ENCODE data around the gene DUSP3. TPM values are rescaled to one million over a fixed set of nuclear protein-coding genes. Genes with fewer than 3 reads are reported as not detected.
"Not testable (repeated sequence)": the region's sequence is repeated elsewhere in the genome, so short reads cannot be mapped to it uniquely, and the experiment has no call there.

DUSP3 gene
- polyA plus RNA-seq, 1 experiment = 27.9 TPM

GRCh38 chr17:43805117-43805516 is 26.3 kb upstream of the DUSP3 start:
- CTCF ChIA-PET = no interaction called here

GRCh38 chr17:43803758-43804157 is 25.0 kb upstream of the DUSP3 start:
- peaks cover 3% of the 10 kb centered on the region; the same call in 1 of the 2 replicates for H3K36me3 ChIP-seq (ENCODE audit: control insufficient read depth, insufficient read depth, low read length)
- no peak for DNase-seq (ENCODE audit: low read depth)
- H3K27me3 ChIP-seq (ENCODE audit: control insufficient read depth, insufficient read depth, low read length) = no peaks in the 10 kb centered on the region
- CTCF ChIA-PET = interaction anchor here (0.8 kb wide), 1 partner anchor 76 kb away, joined by 3 read pairs; no protein-coding TSS in a partner anchor
- TF ChIP-seq, protein P1, sequence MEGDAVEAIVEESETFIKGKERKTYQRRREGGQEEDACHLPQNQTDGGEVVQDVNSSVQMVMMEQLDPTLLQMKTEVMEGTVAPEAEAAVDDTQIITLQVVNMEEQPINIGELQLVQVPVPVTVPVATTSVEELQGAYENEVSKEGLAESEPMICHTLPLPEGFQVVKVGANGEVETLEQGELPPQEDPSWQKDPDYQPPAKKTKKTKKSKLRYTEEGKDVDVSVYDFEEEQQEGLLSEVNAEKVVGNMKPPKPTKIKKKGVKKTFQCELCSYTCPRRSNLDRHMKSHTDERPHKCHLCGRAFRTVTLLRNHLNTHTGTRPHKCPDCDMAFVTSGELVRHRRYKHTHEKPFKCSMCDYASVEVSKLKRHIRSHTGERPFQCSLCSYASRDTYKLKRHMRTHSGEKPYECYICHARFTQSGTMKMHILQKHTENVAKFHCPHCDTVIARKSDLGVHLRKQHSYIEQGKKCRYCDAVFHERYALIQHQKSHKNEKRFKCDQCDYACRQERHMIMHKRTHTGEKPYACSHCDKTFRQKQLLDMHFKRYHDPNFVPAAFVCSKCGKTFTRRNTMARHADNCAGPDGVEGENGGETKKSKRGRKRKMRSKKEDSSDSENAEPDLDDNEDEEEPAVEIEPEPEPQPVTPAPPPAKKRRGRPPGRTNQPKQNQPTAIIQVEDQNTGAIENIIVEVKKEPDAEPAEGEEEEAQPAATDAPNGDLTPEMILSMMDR (IDR thresholded peaks at IDR 0.05; ENCODE audit: insufficient read depth, low read depth, low read length) = no peak
- no peak overlapping the region for H3K4me3 ChIP-seq (ENCODE audit: low read depth, low read length)
- POLR2A ChIA-PET = interaction anchor here (0.5 kb wide), 1 partner anchor 261 kb away, joined by 5 read pairs; no protein-coding TSS in a partner anchor

More at GRCh38 chr17:43805117-43805516, 26.3 kb upstream of the DUSP3 start:
- no peak for DNase-seq (ENCODE audit: low read depth)
- no peaks in the 10 kb centered on the region for H3K27me3 ChIP-seq (ENCODE audit: control insufficient read depth, insufficient read depth, low read length)
- no peak overlapping the region for H3K4me3 ChIP-seq (ENCODE audit: low read depth, low read length)
- TF ChIP-seq, protein P1 (IDR thresholded peaks at IDR 0.05; ENCODE audit: insufficient read depth, low read depth, low read length) = no peak
- POLR2A ChIA-PET = no interaction called here
- peaks cover 3% of the 10 kb centered on the region; the same call in 1 of the 2 replicates for H3K36me3 ChIP-seq (ENCODE audit: control insufficient read depth, insufficient read depth, low read length)

DNA sequence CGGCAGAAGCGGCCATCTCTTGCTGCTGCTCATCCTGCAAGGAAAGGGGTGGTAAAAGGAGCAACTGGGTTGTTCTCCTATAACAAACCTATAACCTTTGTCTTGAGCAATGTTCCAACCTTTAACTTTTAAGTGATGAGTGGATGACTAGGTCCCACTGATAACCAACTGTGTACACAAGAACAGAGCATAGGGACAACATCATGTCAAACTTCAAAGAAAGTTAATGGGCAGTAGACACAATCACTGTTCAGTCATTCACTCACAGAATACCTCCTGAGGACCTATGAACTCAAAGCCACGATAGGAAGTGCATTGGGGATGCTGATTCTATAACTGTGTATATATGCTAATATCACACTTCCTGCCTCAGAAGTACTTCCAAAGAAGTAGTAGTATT is 23.1 kb upstream of the DUSP3 start:
- peaks cover 1% of the 10 kb centered on the region; the same call in 1 of the 2 replicates for H3K36me3 ChIP-seq (ENCODE audit: control insufficient read depth, insufficient read depth, low read length)

DNA sequence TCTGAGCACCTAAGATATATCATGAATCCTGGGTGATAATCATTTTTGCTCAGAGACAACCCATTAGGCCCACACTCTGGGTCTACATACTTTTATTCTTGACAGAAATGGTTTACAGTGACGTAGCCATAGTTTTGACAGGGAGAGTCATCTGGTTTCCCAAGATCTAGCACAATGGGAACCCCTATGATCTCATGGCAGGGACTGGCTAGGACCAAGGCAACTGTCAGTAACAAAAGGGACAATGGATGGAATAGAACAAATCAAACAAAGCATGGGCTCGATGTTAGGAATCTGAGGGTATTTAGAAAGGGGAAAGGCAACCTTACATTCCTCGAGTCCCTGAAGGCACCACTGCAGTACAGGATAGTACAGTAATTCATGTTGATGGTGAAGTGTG is 22.0 kb upstream of the DUSP3 start:
- TF ChIP-seq, protein P1 (IDR thresholded peaks at IDR 0.05; ENCODE audit: insufficient read depth, low read depth, low read length) = no peak
- peaks cover 1% of the 10 kb centered on the region; the same call in 1 of the 2 replicates for H3K36me3 ChIP-seq (ENCODE audit: control insufficient read depth, insufficient read depth, low read length)
- DNase-seq (ENCODE audit: low read depth) = no peak
- no peaks in the 10 kb centered on the region for H3K27me3 ChIP-seq (ENCODE audit: control insufficient read depth, insufficient read depth, low read length)
- no peak overlapping the region for H3K4me3 ChIP-seq (ENCODE audit: low read depth, low read length)
- ChIA-PET POLR2A (no interaction called here), CTCF (no interaction called here)

More for the DNA sequence above, 23.1 kb upstream of the DUSP3 start:
- TF ChIP-seq, protein P1 (IDR thresholded peaks at IDR 0.05; ENCODE audit: insufficient read depth, low read depth, low read length) = no peak
- no peaks in the 10 kb centered on the region for H3K27me3 ChIP-seq (ENCODE audit: control insufficient read depth, insufficient read depth, low read length)
- no peak for DNase-seq (ENCODE audit: low read depth)
- no peak overlapping the region for H3K4me3 ChIP-seq (ENCODE audit: low read depth, low read length)
- ChIA-PET POLR2A (no interaction called here), CTCF (no interaction called here)

DNA sequence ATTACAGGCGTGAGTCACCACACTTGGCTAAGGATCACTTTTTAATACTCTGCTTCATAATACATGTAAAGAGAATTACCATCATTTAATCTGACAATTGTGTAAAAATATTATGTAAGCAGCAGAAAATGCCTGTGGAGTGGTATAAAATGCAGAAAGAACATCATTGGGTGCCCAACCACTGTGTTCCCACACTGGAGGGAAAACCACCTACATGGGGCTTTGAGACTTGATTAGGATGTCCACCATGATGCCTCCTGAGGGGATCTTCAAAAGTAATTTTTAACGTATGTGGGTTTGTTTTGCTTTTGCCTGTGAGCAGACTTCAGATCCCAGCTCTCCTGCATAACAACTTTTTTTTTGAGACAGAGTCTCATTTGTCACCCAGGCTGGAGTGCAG is 20.3 kb upstream of the DUSP3 start:
- TF ChIP-seq, protein P1 (IDR thresholded peaks at IDR 0.05; ENCODE audit: insufficient read depth, low read depth, low read length) = no peak
- Histone ChIP-seq H3K27me3 (ENCODE audit: control insufficient read depth, insufficient read depth, low read length) (no peaks in the 10 kb centered on the region), H3K36me3 (ENCODE audit: control insufficient read depth, insufficient read depth, low read length) (peaks cover 1% of the 10 kb centered on the region; the same call in 1 of the 2 replicates), H3K4me3 (ENCODE audit: low read depth, low read length) (no peak overlapping the region)
- ChIA-PET CTCF (no interaction called here), POLR2A (no interaction called here)
- DNase-seq (ENCODE audit: low read depth) = no peak

- POLR2A ChIA-PET; H3K4me3 ChIP-seq (ENCODE audit: low read depth, low read length); CTCF ChIA-PET; H3K36me3 ChIP-seq (ENCODE audit: control insufficient read depth, insufficient read depth, low read length); H3K27me3 ChIP-seq (ENCODE audit: control insufficient read depth, insufficient read depth, low read length); DNase-seq (ENCODE audit: low read depth): not testable (repeated sequence)
These were observed 19.2 kb upstream of the DUSP3 start for GRCh38 chr17:43798024-43798423.

DNA sequence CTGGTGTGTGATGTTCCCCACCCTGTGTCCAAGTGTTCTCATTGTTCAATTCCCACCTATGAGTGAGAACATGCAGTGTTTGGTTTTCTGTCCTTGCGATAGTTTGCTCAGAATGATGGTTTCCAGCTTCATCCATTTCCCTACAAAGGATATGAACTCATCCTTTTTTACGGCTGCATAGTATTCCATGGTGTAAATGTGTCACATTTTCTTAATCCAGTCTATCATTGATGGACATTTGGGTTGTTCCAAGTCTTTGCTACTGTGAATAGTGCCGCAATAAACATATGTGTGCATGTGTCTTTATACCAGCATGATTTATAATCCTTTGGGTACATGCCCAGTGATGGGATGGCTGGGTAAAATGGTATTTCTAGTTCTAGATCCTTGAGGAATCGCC is 13.9 kb upstream of the DUSP3 start:
- POLR2A ChIA-PET; DNase-seq (ENCODE audit: low read depth); H3K4me3 ChIP-seq (ENCODE audit: low read depth, low read length); CTCF ChIA-PET; H3K36me3 ChIP-seq (ENCODE audit: control insufficient read depth, insufficient read depth, low read length); H3K27me3 ChIP-seq (ENCODE audit: control insufficient read depth, insufficient read depth, low read length): not testable (repeated sequence)

All from BJ (cell line).